ENCODE measurements around the gene RHD. TPM values are rescaled to one million over a fixed set of nuclear protein-coding genes. Genes with fewer than 3 reads are reported as not detected.

Gene RHD
- total RNA-seq, 4 donors from 2014 or later = not detected

DNA sequence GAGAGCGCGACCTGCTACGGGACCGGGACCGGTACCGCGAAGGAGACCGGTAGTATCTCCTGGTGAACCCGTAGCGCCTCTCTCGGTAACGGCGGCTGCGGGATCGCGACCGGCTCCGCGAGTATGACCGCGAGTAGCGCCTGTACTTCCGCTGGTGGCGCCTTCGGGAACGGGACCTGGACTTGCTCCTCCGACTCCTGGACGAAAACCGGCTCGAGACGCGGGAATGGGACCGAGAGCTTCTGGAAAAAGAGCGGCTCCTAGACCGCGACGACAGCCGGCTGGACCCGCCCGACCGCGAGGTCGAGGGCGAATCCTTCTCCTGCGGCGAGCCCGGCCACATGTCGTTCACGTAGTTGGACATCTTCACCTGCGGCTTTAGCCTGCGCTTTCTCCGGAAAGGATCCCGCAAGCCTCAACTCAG lies 25.7 kb upstream of the RHD start:
- peak in 1 of 2 donors; percentile 81 for DNase-seq (ENCODE audit: low spot score in 2 of 2)
- H3K36me3 ChIP-seq = peaks cover 37% of the 10 kb centered on the region
- peaks cover 31% of the 10 kb centered on the region for H3K4me1 ChIP-seq
- under 1% methylated on average over 53 of the region's 53 CpGs for WGBS
- H3K9me3 ChIP-seq = no peaks in the 10 kb centered on the region
- peak overlapping the region; percentile 80 for H3K4me3 ChIP-seq
- peak overlapping the region; percentile 99 for H3K27ac ChIP-seq
- H3K27me3 ChIP-seq = no peaks in the 10 kb centered on the region
- TF ChIP-seq, protein P1, sequence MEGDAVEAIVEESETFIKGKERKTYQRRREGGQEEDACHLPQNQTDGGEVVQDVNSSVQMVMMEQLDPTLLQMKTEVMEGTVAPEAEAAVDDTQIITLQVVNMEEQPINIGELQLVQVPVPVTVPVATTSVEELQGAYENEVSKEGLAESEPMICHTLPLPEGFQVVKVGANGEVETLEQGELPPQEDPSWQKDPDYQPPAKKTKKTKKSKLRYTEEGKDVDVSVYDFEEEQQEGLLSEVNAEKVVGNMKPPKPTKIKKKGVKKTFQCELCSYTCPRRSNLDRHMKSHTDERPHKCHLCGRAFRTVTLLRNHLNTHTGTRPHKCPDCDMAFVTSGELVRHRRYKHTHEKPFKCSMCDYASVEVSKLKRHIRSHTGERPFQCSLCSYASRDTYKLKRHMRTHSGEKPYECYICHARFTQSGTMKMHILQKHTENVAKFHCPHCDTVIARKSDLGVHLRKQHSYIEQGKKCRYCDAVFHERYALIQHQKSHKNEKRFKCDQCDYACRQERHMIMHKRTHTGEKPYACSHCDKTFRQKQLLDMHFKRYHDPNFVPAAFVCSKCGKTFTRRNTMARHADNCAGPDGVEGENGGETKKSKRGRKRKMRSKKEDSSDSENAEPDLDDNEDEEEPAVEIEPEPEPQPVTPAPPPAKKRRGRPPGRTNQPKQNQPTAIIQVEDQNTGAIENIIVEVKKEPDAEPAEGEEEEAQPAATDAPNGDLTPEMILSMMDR (IDR thresholded peaks at IDR 0.05) = no peak
- TF ChIP-seq EP300 (IDR thresholded peaks at IDR 0.05) (no peak), POLR2A (IDR thresholded peaks at IDR 0.05) (no peak), POLR2AphosphoS5 (IDR thresholded peaks at IDR 0.05) (no peak)

DNA sequence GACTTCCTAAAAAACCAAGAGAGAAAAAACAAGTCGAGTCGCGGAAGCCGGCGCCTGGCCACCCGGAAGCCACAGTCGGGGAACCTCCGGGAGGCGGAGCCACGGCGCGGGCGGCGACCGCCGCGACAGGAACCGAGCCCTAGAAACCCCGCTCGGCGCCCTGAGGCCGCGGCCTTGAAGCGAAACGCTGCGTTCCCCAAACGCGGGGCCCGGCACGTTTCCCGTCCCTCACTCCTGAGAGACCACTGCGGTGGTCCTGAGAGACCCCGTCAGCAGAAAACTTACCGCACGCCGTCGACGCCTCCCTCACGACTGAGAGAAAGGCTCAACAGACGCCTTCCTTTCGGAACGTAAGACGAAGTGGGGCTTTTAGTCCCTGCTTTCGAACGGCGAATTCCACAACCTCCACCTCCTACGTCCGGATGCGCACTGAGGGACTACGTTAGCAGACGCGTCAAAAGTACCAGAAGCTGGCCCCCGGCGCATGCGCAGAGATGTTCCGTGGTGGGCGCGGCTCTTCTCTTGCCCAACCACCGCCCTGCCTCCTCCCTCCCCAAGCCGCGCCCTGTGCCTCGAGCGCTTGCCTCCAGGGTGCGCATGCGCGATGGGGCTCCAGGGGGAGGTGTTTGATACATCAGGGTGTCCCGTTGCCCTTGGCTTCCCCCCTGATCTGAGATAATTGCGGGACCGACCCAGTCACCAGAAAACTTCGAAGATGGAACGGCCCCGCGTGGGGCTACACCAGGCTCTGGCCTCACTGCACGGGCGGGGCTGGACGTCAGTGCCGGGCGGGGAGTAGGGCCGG lies 25.1 kb upstream of the RHD start, which contains the start of gene RSRP1:
TSS of gene RSRP1 (minus strand) at position 431 of the 805 bp plus-strand sequence. CDS start 491 bp downstream, outside the sequence.
- TF ChIP-seq, protein P1 (IDR thresholded peaks at IDR 0.05) = no peak
- TF ChIP-seq EP300 (IDR thresholded peaks at IDR 0.05) (no peak), POLR2AphosphoS5 (IDR thresholded peaks at IDR 0.05) (peak; percentile 99 to 100 (median 99)), POLR2A (IDR thresholded peaks at IDR 0.05) (peak; percentile 98 to 100)
- H3K27me3 ChIP-seq = no peaks in the 10 kb centered on the region
- no peaks in the 10 kb centered on the region for H3K9me3 ChIP-seq
- peak within 1 kb of the TSS; percentile 99 for H3K27ac ChIP-seq
- peaks cover 31% of the 10 kb centered on the region for H3K36me3 ChIP-seq
- 1% methylated on average over 32 of the region's 79 CpGs for WGBS
- peak; percentile 99 to 100 for DNase-seq (ENCODE audit: low spot score in 2 of 2)
- H3K4me3 ChIP-seq = peak within 1 kb of the TSS; percentile 80
- peaks cover 31% of the 10 kb centered on the region for H3K4me1 ChIP-seq

DNA sequence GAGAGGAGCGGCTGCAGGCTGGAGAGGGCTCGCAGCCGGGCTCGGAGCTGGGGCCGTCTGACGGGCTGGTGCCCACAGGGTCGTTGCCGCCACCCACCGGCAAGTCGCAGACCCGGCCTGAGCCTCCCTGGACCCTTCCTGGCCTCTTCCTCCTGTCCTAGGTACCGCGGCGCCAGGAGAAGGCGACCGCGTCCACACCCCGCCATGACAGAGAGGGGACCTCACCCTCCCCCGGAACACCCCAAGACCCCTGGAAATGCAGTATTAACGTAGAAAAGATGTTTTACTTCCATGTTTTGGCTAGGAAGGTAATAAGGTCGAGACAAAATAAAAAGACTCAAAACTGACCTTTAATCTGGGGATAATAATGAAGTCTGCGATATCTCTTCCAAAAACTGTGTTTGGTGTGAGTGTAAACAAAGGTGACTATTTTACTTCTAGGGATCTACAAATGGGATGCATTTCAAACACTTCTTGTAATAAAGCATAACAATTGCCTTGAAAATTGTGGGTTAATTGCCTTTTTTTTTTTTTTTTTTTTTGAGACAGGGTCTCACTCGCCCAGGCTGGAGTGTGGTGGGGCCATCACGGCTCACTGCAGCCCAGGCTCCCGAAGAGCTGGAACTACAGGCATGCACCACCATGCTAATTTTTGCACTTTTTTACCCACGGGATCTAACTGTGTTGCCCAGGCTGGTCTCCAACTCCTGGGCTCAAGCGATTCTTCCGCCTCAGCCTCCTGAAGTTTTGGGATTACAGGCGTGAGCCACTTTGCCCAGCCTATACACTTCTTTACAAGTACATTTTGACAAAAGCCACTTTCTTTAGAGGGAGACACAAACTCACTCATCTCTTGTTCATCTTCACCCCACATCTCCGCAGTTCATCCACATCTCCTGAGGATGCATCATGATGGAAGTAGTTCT lies 24.2 kb upstream of the RHD start:
- Histone ChIP-seq H3K36me3 (peaks cover 22% of the 10 kb centered on the region), H3K4me1 (peaks cover 31% of the 10 kb centered on the region), H3K9me3 (no peaks in the 10 kb centered on the region), H3K27ac (peak overlapping the region; percentile 99), H3K4me3 (peak overlapping the region; percentile 80), H3K27me3 (no peaks in the 10 kb centered on the region)
- WGBS = 36% methylated on average over 18 of the region's 30 CpGs
- TF ChIP-seq POLR2A (IDR thresholded peaks at IDR 0.05) (no peak), POLR2AphosphoS5 (IDR thresholded peaks at IDR 0.05) (no peak)
- TF ChIP-seq, protein P1 (IDR thresholded peaks at IDR 0.05) = no peak
- no peak for DNase-seq (ENCODE audit: low spot score in 2 of 2)

DNA sequence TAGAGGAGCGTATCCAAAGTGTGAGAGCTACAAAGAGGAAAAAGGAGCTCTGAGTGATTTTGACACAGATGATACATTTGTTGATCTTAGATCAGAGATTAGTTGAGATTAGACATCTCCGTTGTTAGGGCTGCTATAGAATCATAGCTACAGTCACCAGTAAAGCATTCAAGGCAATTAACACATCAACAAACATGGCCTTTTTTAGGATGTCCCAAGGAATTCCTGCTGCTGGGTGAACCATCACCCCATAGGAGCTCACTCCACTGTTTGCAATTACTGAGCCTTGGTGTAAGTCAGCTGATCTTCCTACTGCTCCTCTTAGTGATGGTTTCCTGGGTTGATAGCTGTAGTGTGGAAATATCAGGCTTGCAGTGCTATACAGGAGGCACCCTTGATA lies 18.4 kb upstream of the RHD start:
- H3K27ac ChIP-seq = no peak overlapping the region
- TF ChIP-seq POLR2A (IDR thresholded peaks at IDR 0.05) (no peak), POLR2AphosphoS5 (IDR thresholded peaks at IDR 0.05) (no peak), EP300 (IDR thresholded peaks at IDR 0.05) (no peak)
- TF ChIP-seq, protein P1 (IDR thresholded peaks at IDR 0.05) = no peak
- WGBS = 84% methylated on average over 2 of the region's 2 CpGs

More for the DNA sequence above, 18.4 kb upstream of the RHD start:
- Histone ChIP-seq H3K4me1 (no peaks in the 10 kb centered on the region), H3K9me3 (no peaks in the 10 kb centered on the region), H3K36me3 (no peaks in the 10 kb centered on the region), H3K4me3 (no peak overlapping the region), H3K27me3 (no peaks in the 10 kb centered on the region)
- no peak for DNase-seq (ENCODE audit: low spot score in 2 of 2)
